GM13977 (cell line): ENCODE measurements around the gene LPP.

Experiments
- DNase-seq: peaks from one replicate; pipeline ENCODE4 v3.0.0; 2012; ENCODE audit warnings: low spot score
- CTCF ChIP-seq: IDR thresholded peaks from 2 replicates; pipeline ENCODE4 v1.5.1; 2012; ENCODE audit warnings: mild to moderate bottlenecking, control low read depth; ENCODE audit not compliant: insufficient read depth; ENCODE audit errors: extremely low read depth, missing control alignments
- in situ Hi-C: fragments of 300-500 bp; cut with MboI; formaldehyde crosslinking; loops from one replicate; pipeline ENCODE4 v1.12.0; 2022; ENCODE audit warnings: low sequenced_read_pairs, low pct_unique_long_range_greater_than_20kb, mixed read lengths, inconsistent platforms; ENCODE audit not compliant: unreplicated experiment

The LPP gene

DNA sequence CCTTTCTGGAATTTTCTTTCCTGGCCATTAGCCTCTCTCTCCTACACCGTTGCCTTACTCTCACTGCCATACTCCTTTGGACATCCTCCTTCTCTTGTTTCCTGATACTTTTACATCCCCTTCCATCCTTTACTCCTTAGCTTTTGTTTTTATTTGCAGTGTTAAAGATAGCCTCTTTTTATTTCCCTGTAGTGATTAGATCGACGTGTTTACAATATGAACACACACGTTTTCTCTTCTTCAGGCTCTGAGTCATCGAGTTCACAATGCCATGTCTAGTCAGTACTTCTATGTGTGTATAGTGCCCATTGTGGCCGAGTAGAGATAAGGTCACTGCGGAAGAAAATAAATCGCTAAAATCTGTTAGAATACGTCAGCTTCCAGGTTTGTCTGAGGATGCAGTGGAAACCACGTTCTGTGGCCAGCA lies 208.5 kb downstream of the LPP start:
- no peak for DNase-seq
- in situ Hi-C loops = no loop called here
- no peak for TF ChIP-seq CTCF

DNA sequence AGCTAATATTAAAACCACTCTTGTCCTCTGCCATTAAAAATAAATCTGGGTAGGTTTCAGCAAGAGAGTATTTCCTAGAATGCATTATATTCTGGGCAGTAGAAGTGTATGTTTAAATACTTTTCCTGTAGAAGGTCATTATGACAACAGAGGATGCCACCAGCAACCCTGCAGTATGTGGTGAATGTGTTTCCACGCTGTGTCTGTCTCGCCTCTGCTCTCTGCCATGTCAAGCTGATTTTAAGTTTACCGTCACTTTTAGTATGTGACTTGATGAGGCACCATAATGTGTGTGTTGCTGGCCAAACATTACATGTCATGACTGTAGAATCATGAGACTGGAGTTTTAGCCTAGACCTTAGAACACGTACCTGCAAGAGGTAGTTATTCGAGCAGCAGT lies 211.2 kb downstream of the LPP start:
- no peak for DNase-seq
- no peak for TF ChIP-seq CTCF
- in situ Hi-C loops = no loop called here

GRCh38 chr3:188365988-188366698 lies 212.2 kb downstream of the LPP start:
- no peak for DNase-seq
- TF ChIP-seq CTCF = no peak
- in situ Hi-C loops = no loop called here

GRCh38 chr3:188367678-188368077 lies 213.7 kb downstream of the LPP start:
- in situ Hi-C loops = no loop called here
- TF ChIP-seq CTCF = no peak
- DNase-seq = no peak

GRCh38 chr3:188369526-188369925 lies 215.6 kb downstream of the LPP start:
- no peak for TF ChIP-seq CTCF
- no peak for DNase-seq
- in situ Hi-C loops = no loop called here

- no peak for DNase-seq
- in situ Hi-C loops = no loop called here
- TF ChIP-seq CTCF = no peak
These were observed 216.3 kb downstream of the LPP start for GRCh38 chr3:188370081-188370830.
